ENCODE data around the gene ADCY7.
A peak's percentile ranks its signal among the peaks of the same experiment; 100 is the strongest.
"Not testable (repeated sequence)": the region's sequence is repeated elsewhere in the genome, so short reads cannot be mapped to it uniquely, and the experiment has no call there.

ADCY7 gene

GRCh38 chr16:50266337-50267091 is at the start of gene ADCY7:
TSS of gene ADCY7 (plus strand) at chr16:50266551. CDS start at chr16:50288180, 21,629 bp downstream.
- DNase-seq (ENCODE audit: low spot score) = peak; percentile 62

DNA sequence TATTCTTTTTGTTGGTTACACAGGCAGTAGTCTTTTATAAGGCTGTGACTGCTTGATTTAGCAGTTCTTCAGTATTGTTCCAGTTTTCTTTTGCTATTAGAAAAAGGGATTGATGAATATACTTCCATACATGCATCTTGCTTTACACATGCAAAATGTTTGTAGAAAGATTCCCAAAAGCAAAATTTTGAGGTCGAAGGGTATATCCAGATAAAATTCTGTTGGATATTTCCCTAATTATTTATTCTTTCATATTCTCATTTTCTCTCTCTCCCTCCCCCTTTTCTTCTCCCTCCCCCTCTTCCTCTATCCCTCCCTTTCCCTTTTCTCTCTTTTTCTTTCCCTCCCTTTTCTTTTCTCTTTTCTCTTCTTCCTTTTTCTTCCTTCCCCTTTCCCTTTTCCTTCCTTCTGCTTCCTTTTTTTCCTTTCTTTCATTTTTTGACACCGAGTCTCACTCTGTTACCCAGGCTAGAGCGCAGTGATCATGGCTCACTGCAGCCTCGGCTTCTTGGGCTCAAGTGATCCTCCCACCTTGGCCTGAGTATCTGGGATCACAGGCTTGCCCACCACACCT is 46.9 kb upstream of the ADCY7 start:
- no peak for DNase-seq (ENCODE audit: low spot score)

- no peak for DNase-seq (ENCODE audit: low spot score)
These were observed 42.1 kb upstream of the ADCY7 start for GRCh38 chr16:50224286-50224685.

GRCh38 chr16:50227120-50227519 is 39.2 kb upstream of the ADCY7 start:
- no peak for DNase-seq (ENCODE audit: low spot score)

- no peak for DNase-seq (ENCODE audit: low spot score)
These were observed 38.7 kb upstream of the ADCY7 start for GRCh38 chr16:50227665-50228064.

DNA sequence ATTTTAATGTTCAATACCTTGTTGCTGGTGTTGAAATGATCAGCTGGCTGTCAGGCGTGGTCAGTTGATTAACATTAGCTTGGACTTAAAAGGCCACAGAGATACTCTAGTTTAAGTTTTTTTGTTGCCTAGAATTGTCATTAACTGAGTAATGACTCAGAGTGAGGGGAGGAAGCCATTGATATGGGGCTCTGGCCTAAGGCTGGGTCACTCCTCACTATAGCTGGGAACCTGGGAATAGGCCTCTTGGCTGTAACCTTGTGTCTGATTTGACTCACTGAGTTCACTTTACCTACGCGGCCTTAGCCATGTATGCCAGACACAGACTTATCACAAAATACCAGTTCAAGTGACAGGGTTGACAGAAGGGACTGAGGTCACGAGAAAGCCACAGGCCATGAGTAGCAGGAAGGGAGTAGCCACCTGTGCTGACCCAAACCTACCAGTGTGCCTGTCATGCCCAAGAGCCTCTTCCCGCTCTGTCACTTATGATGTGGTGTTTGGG is 37.9 kb upstream of the ADCY7 start:
- no peak for DNase-seq (ENCODE audit: low spot score)

DNA sequence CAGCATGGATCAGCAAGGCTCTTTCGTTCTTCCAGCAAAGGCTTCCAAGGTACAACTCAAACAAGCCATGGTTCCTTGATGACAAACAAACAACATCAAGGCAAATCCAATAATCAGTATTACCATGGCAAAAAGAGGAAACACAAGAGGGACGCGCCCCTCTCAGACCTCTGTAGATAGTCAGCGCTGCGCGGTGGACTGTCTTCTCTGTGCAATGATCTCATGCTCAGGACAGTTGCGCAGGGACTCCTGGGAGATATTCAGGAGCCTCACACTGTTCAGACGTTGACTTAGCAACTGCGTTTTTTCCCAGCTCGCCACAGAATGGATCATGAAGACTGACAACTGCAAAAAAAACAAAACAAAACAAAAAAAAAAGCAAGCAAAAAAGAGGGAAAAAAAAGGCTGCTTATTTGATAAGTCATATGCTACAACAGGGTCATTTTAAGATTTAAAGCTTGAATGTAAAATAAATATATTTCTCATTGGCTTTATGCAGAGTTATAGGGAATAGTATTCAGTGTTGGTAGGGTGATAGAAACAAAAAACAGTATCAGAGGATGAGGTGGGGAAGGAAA is 37.1 kb upstream of the ADCY7 start:
- DNase-seq (ENCODE audit: low spot score) = no peak

DNA sequence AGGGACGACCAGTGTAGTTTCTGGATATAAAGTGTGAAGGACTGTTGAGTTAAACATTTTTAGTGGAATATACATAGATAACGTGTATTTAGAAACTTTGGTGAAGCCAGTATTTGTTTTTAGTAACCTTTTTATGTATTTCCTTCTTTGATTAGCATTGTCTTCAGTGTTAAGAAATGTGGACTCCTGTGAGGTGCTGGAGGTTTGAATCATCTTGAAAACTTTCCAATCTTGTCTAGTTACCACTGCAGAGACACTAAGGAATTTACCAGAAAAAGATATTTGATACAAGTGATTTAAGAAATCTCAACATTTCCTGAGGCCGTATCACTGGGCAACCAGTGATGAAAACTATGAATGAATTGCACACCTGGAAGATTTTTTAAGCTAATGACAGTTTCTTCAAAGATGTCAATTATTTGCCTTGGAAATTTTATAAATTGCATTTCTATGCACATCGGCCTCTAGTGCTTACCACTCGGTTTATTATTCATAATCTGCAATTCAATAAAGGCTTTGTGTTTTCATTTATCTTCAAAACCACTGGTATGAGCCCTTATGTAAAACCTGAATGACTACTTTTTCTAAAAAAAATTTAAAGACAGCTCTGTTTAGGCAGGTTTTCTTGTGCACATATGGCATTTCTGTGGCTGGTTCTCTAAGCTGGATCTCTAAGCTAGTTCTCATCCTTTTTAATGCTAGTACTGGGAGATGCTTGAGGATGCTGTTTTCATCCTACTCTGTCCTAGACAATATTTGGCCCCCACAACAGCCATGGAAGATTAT is 31.4 kb upstream of the ADCY7 start:
- DNase-seq (ENCODE audit: low spot score) = no peak

DNA sequence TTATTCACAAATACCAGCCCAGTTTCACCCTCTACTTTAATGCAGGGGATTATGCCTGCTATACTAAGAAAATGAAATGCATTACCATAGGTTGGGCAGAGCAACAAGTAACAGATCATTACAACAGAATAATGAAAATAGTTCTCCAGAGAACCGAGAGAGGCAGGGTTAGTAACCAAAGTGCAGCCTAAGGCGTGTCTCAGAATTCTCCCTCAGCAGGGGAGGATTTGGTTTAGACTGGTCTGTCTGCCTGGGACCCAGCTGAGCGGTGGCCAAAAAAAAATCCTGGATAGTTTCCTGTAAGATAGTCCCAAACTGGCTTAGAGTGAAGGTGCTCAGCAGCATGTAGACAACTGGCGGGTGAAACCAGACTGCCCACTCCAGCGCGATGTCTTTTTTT is 30.8 kb upstream of the ADCY7 start:
- DNase-seq (ENCODE audit: low spot score) = no peak

GRCh38 chr16:50238314-50238713 is 28.0 kb upstream of the ADCY7 start:
- DNase-seq (ENCODE audit: low spot score) = no peak

DNA sequence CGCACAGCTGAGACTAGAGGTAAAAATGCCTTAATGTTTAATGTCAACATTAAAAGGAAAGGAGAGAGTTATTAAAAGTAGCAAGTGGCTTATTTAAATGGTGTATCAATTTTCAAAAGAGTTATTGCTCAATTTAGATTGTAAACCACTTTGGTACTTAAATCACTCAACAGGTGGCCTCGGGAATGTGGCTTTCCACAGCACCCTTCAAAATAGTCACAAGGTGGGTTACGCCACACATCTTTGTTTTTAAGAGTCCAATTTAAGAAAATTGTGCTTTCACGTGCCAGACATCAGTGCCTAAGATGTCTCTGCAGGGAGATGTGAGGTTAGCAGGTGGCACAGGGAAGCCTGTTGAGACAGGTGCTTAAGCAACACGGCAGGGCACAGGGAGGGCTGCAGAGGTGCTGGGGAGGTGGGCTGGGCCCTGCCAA is 27.5 kb upstream of the ADCY7 start:
- DNase-seq (ENCODE audit: low spot score) = no peak

GRCh38 chr16:50243024-50243423 is 23.3 kb upstream of the ADCY7 start:
- not testable (repeated sequence) for DNase-seq (ENCODE audit: low spot score)

- no peak for DNase-seq (ENCODE audit: low spot score)
These were observed 22.2 kb upstream of the ADCY7 start for GRCh38 chr16:50244140-50244503.

DNA sequence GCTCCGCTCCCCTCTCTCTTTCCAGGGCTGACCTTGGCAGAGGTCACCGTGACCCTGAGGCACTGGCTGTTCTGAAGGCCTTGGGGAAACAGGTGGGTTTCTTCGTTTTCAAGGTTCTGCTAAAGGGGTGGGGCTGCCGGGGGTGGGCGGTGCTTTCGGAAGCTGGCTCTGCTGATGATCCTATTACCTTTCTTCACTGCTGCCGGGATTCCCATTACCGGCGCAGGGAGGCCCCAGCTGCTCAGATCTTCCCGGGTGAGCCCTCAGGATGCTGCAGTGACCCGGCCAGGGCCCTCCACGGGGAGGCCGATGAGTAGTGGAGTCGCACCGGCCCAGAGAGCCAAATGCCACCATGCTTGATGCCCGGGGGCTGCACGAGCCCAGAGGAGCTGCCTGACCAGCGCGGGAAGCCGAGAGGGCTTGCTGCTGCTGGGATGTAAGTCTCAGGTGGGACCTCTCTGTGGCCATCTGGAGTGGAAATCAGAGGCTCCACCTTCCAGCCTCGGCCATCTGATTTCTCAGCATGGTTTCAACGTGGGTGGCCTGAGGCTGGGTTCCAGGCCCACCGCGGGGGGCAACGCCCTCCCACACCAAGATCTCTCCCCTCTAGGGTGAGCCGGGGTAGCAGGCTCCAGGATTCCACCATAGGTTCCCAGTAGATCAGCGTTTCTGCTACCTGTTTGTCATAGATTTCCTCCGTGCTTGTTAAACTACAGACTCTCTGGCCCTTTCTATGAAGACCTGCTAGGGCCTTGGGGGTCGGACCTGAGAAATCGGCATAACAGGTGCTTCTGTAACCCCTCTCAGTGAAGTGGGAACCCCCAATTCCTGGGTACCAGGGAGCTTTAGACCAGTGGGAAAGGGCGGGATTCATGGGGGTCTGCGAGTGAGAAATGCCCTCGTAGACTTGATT is 21.6 kb upstream of the ADCY7 start:
- no peak for DNase-seq (ENCODE audit: low spot score)

DNA sequence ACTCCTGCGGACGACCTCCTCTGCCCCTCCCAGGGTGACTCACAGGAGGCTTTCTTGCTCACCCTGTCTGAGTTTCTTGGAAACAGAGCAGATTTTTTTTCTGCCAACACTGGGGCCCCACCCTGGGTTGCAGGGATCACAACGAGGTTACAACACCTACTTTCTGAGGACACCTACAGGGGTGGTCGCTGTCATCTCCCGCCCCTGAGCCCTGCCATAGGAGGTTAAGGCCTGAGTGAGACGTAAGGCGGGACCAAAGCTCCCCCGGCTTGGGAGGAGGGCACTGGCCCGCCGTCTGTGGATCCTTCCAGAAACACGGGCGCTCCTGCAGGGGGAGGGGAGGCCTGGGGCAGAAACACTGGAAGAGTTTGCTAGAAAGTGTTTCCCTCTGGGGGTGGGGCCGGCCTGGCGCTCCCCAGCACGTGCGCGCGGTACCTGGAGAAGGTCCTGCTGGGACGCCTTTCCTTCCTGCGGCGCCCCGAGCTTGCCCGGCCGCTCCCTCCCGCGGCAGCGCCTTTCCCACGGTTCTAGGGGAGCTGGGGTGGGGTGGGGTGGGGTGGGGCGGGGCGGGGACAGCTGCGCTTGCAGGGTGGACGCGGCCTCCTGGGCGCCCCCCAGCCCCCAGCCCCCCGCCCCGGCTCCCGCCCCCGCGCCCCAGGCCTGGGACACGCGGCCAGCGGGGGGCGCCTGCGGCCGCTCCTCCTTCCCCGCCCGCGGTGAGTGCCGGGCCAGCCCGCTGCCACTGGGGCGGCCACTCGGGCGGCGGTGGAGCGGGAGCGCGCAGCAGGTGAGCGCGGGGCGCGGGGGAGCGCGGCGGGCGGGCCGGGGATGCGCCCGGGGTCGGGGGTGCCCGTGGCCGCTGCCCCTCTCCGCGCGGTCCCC is 20.7 kb upstream of the ADCY7 start:
- DNase-seq (ENCODE audit: low spot score) = peak; percentile 62

DNA sequence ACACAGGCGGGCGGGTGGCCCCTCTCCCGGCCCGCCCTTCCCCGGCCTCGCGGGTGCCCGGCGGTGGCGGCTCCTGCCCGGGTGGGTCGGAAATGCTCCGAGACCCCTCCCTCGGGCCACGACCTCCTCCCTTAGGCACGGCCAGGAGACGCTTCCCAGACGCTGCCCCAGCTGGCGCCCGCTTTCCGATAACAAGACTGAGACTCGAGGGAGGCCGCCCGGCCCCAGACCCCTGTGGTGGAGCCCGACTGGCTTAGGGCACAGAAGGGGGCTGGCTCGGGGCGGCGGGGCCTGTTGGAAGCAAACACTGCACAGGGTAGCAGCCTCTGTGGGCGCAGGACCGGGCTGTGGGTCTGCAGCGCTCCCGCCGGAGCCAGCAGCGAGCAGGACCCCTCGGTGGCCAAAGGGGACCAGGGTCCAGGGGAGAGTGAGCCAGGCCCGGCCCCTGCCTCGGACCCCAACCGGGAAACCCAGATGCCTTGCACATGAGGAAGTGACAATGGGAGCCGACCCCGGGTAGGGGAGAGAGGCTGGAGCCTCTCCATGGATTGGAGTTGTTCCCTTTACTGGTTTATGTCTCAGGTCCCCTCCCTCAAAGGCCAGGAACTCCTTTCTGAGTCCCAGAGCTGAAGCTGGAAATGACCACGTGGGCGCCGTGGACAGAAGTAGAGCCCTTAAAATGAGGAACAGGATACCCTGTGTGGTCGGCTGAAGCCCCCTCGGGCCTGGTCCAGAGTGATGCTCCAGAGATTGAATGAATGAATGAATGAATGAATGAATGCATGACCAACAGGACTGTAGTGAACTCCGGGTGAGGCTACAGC is 19.8 kb upstream of the ADCY7 start:
- no peak for DNase-seq (ENCODE audit: low spot score)

- no peak for DNase-seq (ENCODE audit: low spot score)
These were observed 19.0 kb upstream of the ADCY7 start for GRCh38 chr16:50247123-50247905.

- DNase-seq (ENCODE audit: low spot score) = no peak
These were observed 18.3 kb upstream of the ADCY7 start for GRCh38 chr16:50247906-50248608.
